AG09309 (cell line): ENCODE results near the gene SLC6A19.

ENCODE experiments used
- DNase-seq: peaks from one replicate; pipeline ENCODE4 v3.0.0-alpha.2; 2010; ENCODE audit warnings: low read depth
- H3K4me3 ChIP-seq: 2 replicates; pipeline ENCODE4 v1.5.1; 2011; ENCODE audit warnings: mild to moderate bottlenecking, low read depth, low read length, moderate library complexity; ENCODE audit not compliant: control insufficient read depth
- CTCF ChIP-seq: IDR thresholded peaks from 2 replicates; pipeline ENCODE4 v1.5.1; 2011; ENCODE audit warnings: mild to moderate bottlenecking, low read depth, low read length, inconsistent platforms; ENCODE audit not compliant: insufficient read depth, control insufficient read depth; ENCODE audit errors: missing control alignments

SLC6A19 gene

GRCh38 chr5:1188464-1188863, 12.9 kb upstream of the SLC6A19 start:
- H3K4me3 ChIP-seq = no peak overlapping the region
- TF ChIP-seq CTCF = no peak
- DNase-seq = no peak

- TF ChIP-seq CTCF = no peak
- no peak for DNase-seq
- H3K4me3 ChIP-seq = no peak overlapping the region
Observed at GRCh38 chr5:1189269-1189668, 12.1 kb upstream of the SLC6A19 start.

- no peak overlapping the region for H3K4me3 ChIP-seq
- no peak for DNase-seq
- no peak for TF ChIP-seq CTCF
Observed at GRCh38 chr5:1190278-1190677, 11.1 kb upstream of the SLC6A19 start.

GRCh38 chr5:1190837-1191239, 10.6 kb upstream of the SLC6A19 start:
- H3K4me3 ChIP-seq = no peak overlapping the region
- TF ChIP-seq CTCF = no peak
- DNase-seq = no peak

GRCh38 chr5:1192971-1193590, 8.3 kb upstream of the SLC6A19 start:
- TF ChIP-seq CTCF = no peak
- H3K4me3 ChIP-seq = no peak overlapping the region
- DNase-seq = no peak

GRCh38 chr5:1193591-1193985, 7.8 kb upstream of the SLC6A19 start:
- no peak for DNase-seq
- no peak overlapping the region for H3K4me3 ChIP-seq
- TF ChIP-seq CTCF = no peak

- DNase-seq = no peak
- TF ChIP-seq CTCF = no peak
Observed at GRCh38 chr5:1194378-1194777, 7.0 kb upstream of the SLC6A19 start.

More at GRCh38 chr5:1194378-1194777, 7.0 kb upstream of the SLC6A19 start:
- no peak overlapping the region for H3K4me3 ChIP-seq
